ENCODE results near the gene TMEM120A.
A peak's percentile ranks its signal among the peaks of the same experiment; 100 is the strongest.

The TMEM120A gene

DNA sequence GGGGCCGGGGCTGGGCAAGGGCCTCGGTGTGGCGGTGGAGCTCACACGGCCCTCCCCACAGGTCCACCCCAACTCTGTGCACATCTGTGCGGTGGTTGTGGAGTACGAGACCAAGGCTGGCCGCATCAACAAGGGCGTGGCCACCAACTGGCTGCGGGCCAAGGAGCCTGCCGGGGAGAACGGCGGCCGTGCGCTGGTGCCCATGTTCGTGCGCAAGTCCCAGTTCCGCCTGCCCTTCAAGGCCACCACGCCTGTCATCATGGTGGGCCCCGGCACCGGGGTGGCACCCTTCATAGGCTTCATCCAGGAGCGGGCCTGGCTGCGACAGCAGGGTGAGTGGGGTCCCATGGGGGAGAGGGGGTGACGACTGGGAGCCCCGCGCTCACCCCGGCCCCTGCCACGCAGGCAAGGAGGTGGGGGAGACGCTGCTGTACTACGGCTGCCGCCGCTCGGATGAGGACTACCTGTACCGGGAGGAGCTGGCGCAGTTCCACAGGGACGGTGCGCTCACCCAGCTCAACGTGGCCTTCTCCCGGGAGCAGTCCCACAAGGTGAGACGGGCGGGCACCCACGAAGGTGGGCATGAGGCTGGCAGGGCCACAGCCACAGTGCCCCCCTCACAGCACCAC, 8.8 kb downstream of the TMEM120A start:
- H3K27ac ChIP-seq = 0 out of 2 replicates have a peak overlapping the region, but pooled peaks have one; percentile 7
- TF ChIP-seq, protein P1, sequence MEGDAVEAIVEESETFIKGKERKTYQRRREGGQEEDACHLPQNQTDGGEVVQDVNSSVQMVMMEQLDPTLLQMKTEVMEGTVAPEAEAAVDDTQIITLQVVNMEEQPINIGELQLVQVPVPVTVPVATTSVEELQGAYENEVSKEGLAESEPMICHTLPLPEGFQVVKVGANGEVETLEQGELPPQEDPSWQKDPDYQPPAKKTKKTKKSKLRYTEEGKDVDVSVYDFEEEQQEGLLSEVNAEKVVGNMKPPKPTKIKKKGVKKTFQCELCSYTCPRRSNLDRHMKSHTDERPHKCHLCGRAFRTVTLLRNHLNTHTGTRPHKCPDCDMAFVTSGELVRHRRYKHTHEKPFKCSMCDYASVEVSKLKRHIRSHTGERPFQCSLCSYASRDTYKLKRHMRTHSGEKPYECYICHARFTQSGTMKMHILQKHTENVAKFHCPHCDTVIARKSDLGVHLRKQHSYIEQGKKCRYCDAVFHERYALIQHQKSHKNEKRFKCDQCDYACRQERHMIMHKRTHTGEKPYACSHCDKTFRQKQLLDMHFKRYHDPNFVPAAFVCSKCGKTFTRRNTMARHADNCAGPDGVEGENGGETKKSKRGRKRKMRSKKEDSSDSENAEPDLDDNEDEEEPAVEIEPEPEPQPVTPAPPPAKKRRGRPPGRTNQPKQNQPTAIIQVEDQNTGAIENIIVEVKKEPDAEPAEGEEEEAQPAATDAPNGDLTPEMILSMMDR (conservative IDR thresholded peaks at IDR 0.05; ENCODE audit: low read depth) = no peak
- ChIA-PET CTCF (interaction anchor here (1.4 kb wide), 1 partner anchor 13 kb away, joined by 3 read pairs; no protein-coding TSS in a partner anchor), POLR2A (ENCODE audit: low non-redundant PET) (interaction anchor here (0.6 kb wide), 1 partner anchor 13 kb away, joined by 3 read pairs; no protein-coding TSS in a partner anchor)
- DNase-seq (ENCODE audit: low spot score) = no peak

DNA sequence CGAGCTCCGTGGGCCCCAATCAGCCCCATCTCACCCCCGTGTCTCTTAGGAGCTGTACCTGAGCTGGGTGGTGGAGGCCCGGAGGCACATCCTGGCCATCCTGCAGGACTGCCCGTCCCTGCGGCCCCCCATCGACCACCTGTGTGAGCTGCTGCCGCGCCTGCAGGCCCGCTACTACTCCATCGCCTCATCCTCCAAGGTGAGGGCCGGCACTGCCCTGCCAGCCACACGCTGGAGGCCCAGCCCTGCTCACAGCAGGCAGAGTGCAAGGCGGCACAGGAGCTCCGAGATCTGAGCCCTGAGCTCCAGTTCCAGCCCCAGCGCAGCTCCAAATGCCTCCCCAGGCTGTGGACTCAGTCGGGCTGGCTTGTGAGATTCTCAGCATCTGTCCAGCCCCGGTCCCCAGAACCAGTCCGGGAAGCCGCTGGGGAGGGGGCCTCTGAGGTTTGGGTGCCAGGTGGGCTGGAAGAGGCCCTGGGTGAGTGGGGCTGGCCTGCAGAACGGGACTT, 9.3 kb downstream of the TMEM120A start:
- H3K27ac ChIP-seq = 0 out of 2 replicates have a peak overlapping the region, but pooled peaks have one; percentile 7
- ChIA-PET POLR2A (ENCODE audit: low non-redundant PET) (no interaction called here), CTCF (interaction anchor here (0.5 to 1.4 kb wide), 2 partner anchors 13 to 122 kb away, joined by 3 read pairs; no protein-coding TSS in a partner anchor)
- no peak for DNase-seq (ENCODE audit: low spot score)
- TF ChIP-seq, protein P1 (conservative IDR thresholded peaks at IDR 0.05; ENCODE audit: low read depth) = no peak

DNA sequence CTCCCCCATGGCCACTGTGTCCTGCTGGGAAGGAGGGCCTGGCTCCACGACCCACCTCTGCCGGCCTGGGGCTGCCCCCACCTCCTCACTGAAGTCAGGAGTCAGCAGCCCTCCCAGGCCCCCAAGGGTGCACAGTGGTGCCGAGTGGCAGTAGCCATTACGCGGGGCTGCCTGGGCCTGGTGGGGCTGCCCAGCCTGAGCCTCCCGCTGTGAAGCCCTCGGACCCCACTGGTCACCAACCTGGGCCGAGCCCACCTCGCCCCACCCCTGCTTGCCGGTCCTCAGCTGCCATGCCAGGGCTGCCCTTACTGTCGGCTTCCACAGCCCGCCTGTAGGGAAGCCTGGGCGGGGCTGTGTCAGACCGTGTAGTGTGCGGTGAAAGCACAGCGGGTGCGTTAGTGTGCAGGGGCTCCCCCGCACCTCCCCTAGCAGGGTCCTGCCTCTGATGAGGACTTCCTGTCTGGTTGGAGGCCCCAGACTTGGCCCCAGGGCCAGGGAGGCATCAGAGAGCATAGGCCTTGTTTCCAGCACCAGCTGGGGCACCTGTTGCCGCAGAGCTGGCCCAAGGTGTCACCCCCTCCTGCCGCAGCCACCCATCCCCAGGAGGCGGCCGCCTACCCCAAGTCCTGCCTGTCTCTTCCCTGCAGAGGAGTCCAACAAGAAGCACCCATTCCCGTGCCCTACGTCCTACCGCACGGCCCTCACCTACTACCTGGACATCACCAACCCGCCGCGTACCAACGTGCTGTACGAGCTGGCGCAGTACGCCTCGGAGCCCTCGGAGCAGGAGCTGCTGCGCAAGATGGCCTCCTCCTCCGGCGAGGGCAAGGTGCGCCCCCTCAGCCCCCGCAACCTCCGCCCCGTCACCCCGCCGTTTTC, 10.0 kb downstream of the TMEM120A start:
- no peak for DNase-seq (ENCODE audit: low spot score)
- H3K27ac ChIP-seq = peak overlapping the region; percentile 61; the same call in 1 of the 2 replicates
- TF ChIP-seq, protein P1 (conservative IDR thresholded peaks at IDR 0.05; ENCODE audit: low read depth) = no peak
- ChIA-PET CTCF (interaction anchor here (0.5 kb wide), 1 partner anchor 121 kb away, joined by 3 read pairs; no protein-coding TSS in a partner anchor), POLR2A (ENCODE audit: low non-redundant PET) (no interaction called here)

DNA sequence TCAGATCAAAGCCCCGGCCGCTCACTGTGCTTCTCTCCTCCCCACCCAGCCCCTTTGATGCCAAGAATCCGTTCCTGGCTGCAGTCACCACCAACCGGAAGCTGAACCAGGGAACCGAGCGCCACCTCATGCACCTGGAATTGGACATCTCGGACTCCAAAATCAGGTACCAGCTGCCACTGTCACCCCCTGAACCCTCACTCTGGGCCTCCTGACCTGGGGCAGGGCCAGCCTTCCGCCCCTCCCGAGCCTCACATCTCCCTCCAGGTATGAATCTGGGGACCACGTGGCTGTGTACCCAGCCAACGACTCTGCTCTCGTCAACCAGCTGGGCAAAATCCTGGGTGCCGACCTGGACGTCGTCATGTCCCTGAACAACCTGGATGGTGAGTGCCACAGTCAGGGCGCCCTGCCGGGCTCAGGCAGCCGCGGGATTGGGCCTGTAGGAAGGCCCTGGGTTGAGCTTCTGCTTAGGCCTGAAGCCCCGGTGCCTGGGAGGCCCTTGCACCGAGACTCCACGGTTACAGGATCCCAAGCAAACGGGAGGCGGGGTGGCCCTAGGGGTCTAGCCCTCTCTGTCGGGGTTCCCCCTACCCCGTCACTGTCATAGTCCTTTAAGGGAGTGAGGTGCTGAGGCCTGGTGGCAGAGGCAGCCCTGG, 10.8 kb downstream of the TMEM120A start:
- TF ChIP-seq, protein P1 (conservative IDR thresholded peaks at IDR 0.05; ENCODE audit: low read depth) = no peak
- peak overlapping the region; percentile 61 for H3K27ac ChIP-seq
- POLR2A ChIA-PET (ENCODE audit: low non-redundant PET) = no interaction called here
- DNase-seq (ENCODE audit: low spot score) = no peak
- CTCF ChIA-PET = no interaction called here

DNA sequence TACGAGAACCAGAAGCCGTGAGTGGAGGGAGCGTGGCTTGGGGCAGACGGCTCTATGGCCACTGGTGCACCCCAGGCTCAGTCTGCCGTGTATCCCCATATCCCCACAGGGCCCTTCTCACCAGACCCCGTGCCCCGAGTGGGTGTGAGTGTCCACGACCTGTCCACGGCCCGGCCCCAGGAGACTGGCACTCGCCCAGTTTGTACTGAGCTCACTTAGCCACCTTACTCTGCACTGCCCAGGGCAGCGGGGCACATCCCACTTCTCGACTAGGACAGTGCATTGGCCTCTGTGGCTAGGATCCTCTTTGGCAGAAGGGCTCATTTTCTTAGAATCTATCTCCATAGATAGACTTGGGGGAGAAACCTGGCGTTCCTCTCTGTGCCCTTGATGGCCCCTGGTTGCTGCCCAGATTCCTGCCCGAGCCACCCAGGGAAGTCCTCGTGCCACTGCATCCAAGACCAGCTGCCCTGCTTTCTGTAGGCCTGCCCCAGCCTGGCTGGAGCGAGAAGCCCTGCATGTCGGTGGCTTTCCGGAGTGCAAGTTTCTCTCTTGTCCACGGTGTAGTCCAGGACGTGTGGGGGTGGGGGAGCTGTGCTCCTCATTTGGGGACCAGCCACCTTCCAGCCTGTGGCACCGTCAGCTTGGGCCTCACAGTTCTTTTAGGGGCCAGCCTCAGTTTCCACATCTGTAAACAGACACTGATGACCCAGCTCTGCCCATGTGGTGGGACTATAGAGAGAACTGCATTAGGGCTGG, 11.9 kb downstream of the TMEM120A start:
- ChIA-PET POLR2A (ENCODE audit: low non-redundant PET) (no interaction called here), CTCF (no interaction called here)
- TF ChIP-seq, protein P1 (conservative IDR thresholded peaks at IDR 0.05; ENCODE audit: low read depth) = no peak
- no peak for DNase-seq (ENCODE audit: low spot score)
- peak overlapping the region; percentile 61 for H3K27ac ChIP-seq
